ENCODE results near the gene SLC34A3.

The SLC34A3 gene

GRCh38 chr9:137275588-137276472 is 45.1 kb downstream of the SLC34A3 start:
- no peak for DNase-seq (ENCODE audit: low read depth)

GRCh38 chr9:137276473-137277328 is 46.0 kb downstream of the SLC34A3 start:
- DNase-seq (ENCODE audit: low read depth): no peak

- DNase-seq (ENCODE audit: low read depth): no peak
Measured at GRCh38 chr9:137277329-137278041, 46.8 kb downstream of the SLC34A3 start, which contains the start of gene TOR4A. TOR4A (plus strand) TSS chr9:137277726; CDS start chr9:137278690, 964 bp downstream.

GRCh38 chr9:137278061-137278701 is 47.5 kb downstream of the SLC34A3 start:
- DNase-seq (ENCODE audit: low read depth): no peak

- no peak for DNase-seq (ENCODE audit: low read depth)
Measured at GRCh38 chr9:137278721-137279711, 48.3 kb downstream of the SLC34A3 start.

- DNase-seq (ENCODE audit: low read depth): no peak
Measured at GRCh38 chr9:137279741-137280473, 49.2 kb downstream of the SLC34A3 start.

GRCh38 chr9:137280474-137281344 is 50.0 kb downstream of the SLC34A3 start:
- no peak for DNase-seq (ENCODE audit: low read depth)

GRCh38 chr9:137281345-137282116 is 50.8 kb downstream of the SLC34A3 start:
- DNase-seq (ENCODE audit: low read depth): no peak
